SU-DHL-6 (cell line): Measurements from ENCODE around the gene ZNF580.

Experiments
- EZH2phosphoT487 ChIP-seq: fragments of 200-600 bp; sonication (generic), shearing (Covaris generic); conservative IDR thresholded peaks from 2 replicates; pipeline ENCODE4 v1.6.1; 2018; ENCODE audit warnings: mild to moderate bottlenecking, antibody characterized with exemption, low read length, moderate library complexity, mixed read lengths
- TF ChIP-seq, protein P1 (sequence below): fragments of 200-600 bp; sonication (generic); IDR thresholded peaks from one replicate; pipeline ENCODE4 v1.5.1; 2017; ENCODE audit warnings: antibody characterized with exemption, mild to moderate bottlenecking, low read length, moderate library complexity; ENCODE audit not compliant: insufficient read depth, poor library complexity, severe bottlenecking

DNA sequence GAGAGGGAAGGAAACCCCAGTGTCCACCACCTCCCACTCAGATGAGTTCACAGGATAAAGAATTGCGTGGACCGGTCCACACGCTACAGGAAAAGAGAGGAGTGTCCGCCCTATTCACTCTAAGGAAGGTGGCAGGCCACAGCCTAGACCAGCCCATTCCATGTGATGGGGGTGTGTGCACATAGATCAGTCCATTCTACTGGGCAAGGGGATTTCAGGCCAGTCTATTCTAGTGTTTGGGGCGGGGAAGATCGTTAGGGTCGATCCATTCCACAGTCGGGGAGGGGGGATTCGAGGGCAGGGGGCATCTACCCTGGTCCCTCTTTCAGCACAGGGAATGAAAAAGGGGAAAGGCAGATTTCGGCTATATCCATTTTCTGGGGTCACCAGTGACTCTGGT is 49.2 kb upstream of the ZNF580 start:
- TF ChIP-seq, protein P1, sequence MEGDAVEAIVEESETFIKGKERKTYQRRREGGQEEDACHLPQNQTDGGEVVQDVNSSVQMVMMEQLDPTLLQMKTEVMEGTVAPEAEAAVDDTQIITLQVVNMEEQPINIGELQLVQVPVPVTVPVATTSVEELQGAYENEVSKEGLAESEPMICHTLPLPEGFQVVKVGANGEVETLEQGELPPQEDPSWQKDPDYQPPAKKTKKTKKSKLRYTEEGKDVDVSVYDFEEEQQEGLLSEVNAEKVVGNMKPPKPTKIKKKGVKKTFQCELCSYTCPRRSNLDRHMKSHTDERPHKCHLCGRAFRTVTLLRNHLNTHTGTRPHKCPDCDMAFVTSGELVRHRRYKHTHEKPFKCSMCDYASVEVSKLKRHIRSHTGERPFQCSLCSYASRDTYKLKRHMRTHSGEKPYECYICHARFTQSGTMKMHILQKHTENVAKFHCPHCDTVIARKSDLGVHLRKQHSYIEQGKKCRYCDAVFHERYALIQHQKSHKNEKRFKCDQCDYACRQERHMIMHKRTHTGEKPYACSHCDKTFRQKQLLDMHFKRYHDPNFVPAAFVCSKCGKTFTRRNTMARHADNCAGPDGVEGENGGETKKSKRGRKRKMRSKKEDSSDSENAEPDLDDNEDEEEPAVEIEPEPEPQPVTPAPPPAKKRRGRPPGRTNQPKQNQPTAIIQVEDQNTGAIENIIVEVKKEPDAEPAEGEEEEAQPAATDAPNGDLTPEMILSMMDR: no peak
- no peak for TF ChIP-seq EZH2phosphoT487
